IgD-negative memory B cell (primary cell): ENCODE data around the gene ZNF579. TPM values are rescaled to one million over a fixed set of nuclear protein-coding genes. Genes with fewer than 3 reads are reported as not detected.
A peak's percentile ranks its signal among the peaks of the same experiment; 100 is the strongest.

Experiments
- H3K27ac Mint-ChIP-seq, 3 donors: one replicate each; pipeline ENCODE4 v1.8.0; 2020 to 2022; ENCODE audit warnings: mild to moderate bottlenecking in 3 of 3, mixed read lengths in 3 of 3, moderate library complexity in 1 of 3
- H3K27me3 Mint-ChIP-seq: one replicate; pipeline ENCODE4 v1.8.0; 2021; ENCODE audit warnings: mixed read lengths
- H3K36me3 Mint-ChIP-seq: one replicate; pipeline ENCODE4 v1.8.0; 2020; ENCODE audit warnings: mild to moderate bottlenecking, mixed read lengths
- H3K4me1 Mint-ChIP-seq, 3 donors: one replicate each; pipeline ENCODE4 v1.8.0; 2020 to 2022; ENCODE audit warnings: mixed read lengths in 3 of 3, mild to moderate bottlenecking in 1 of 3
- H3K4me3 Mint-ChIP-seq, 4 donors: one replicate each; pipeline ENCODE4 v1.8.0; 2020 to 2022; ENCODE audit warnings: mild to moderate bottlenecking in 4 of 4, mixed read lengths in 4 of 4, moderate library complexity in 3 of 4
- H3K9me3 Mint-ChIP-seq, 3 donors: one replicate each; pipeline ENCODE4 v1.8.0; 2020 to 2021; ENCODE audit warnings: mixed read lengths in 3 of 3, mild to moderate bottlenecking in 1 of 3
- polyA plus RNA-seq: library from polyadenylated mRNA; unstranded; fragments of 300-500 nt; fragmentation: Illumina TruSeq; gene quantifications from one replicate; pipeline ENCODE4 v1.2.3, GENCODE V29; 2021

The ZNF579 gene, protein sequence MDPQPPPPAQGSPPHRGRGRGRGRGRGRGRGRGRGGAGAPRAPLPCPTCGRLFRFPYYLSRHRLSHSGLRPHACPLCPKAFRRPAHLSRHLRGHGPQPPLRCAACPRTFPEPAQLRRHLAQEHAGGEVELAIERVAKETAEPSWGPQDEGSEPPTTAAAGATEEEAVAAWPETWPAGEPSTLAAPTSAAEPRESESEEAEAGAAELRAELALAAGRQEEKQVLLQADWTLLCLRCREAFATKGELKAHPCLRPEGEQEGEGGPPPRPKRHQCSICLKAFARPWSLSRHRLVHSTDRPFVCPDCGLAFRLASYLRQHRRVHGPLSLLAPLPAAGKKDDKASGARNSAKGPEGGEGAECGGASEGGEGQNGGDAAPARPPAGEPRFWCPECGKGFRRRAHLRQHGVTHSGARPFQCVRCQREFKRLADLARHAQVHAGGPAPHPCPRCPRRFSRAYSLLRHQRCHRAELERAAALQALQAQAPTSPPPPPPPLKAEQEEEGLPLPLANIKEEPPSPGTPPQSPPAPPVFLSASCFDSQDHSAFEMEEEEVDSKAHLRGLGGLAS
- 0.79 TPM for polyA plus RNA-seq

DNA sequence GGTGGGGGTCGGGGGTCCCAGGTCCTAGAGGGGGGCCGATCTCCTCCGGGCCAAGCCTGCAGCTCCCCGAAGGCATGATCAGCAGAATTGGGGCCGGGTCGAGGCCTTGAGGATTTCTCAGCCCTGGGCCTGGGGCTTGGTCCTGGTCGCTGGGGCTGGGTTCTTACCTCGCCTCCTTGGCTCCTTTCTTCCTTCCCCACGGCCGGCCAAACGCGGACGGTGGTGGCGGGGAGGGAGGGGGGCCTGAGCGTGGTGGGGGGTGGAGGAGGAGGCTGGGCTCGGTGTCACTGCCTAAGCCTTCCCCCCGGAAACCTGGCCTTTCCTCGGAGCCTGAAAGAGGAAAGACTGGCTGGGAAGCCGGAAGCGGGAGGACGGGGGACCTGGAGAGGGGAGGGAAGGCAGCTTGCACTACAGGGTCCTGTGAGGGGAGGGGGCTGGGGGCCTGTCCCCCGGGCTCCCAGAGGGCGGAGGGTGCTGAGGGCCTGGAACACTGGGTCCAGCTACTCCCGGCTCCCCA lies at the start of gene ZNF579:
Gene ZNF579 (minus strand): TSS at position 221 of the 517 bp plus-strand sequence. CDS start 1,209 bp downstream, outside the sequence.
- H3K27me3 Mint-ChIP-seq = peaks cover 2% of the 10 kb centered on the region
- H3K9me3 Mint-ChIP-seq = peaks cover 0 to 2% (median 0%) of the 10 kb centered on the region in 3 donors
- peaks cover 7% of the 10 kb centered on the region for H3K36me3 Mint-ChIP-seq
- H3K4me1 Mint-ChIP-seq = peaks cover 6 to 21% (median 14%) of the 10 kb centered on the region in 3 donors
- peak within 1 kb of the TSS; percentile 54 to 88 (median 79) for H3K27ac Mint-ChIP-seq
- H3K4me3 Mint-ChIP-seq = peak within 1 kb of the TSS; percentile 72 to 84 (median 80)

DNA sequence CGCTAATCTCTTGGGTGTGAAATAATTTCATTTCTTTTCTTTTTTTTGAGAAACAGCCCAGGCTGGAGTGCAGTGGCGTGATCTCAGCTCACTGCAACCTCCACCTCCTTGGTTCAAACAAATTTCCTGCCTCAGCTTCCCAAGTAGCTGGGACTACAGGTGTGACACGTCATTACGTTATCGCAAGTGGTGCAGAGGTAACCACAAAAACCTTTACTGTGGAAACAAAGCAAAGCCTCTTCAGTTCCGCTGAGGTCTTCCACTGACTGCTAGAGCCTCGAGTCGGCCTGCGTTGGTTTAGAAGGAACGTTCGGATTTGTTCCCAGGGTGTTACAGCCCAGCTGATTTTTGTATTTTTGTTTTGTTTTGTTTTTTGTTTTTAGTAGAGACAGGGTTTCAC lies 45.7 kb upstream of the ZNF579 start:
- H3K4me3 Mint-ChIP-seq = peak overlapping the region in 2 of 4 donors; percentile 22 to 25
- no peaks in the 10 kb centered on the region for H3K27me3 Mint-ChIP-seq
- H3K9me3 Mint-ChIP-seq = no peaks in the 10 kb centered on the region
- H3K4me1 Mint-ChIP-seq = peaks cover 2 to 11% (median 7%) of the 10 kb centered on the region in 3 donors
- H3K36me3 Mint-ChIP-seq = peaks cover 2% of the 10 kb centered on the region
- H3K27ac Mint-ChIP-seq = peak overlapping the region in 2 of 3 donors; percentile 43 to 72

DNA sequence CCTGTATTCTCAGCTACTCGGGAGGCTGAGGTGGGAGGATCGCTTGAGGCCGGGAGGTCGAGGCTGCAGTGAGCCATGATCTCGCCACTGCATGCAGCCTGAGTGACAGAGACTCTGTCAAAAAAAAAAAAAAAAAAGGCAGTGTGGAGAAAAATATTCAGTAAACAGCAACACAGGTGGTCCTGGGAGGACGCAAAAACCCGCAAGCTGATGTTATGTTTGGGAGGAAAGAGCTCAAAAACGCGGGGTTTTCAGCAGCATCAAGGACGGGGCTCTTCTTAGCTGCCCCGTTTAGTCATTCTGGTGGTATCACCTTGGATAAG lies 44.3 kb upstream of the ZNF579 start:
- Mint-ChIP-seq H3K36me3 (peaks cover 2% of the 10 kb centered on the region), H3K4me3 (peak overlapping the region; percentile 85 to 99 (median 96)), H3K27me3 (no peaks in the 10 kb centered on the region), H3K4me1 (peaks cover 6 to 10% (median 6%) of the 10 kb centered on the region in 3 donors), H3K27ac (peak overlapping the region; percentile 94 to 97 (median 97)), H3K9me3 (no peaks in the 10 kb centered on the region)

DNA sequence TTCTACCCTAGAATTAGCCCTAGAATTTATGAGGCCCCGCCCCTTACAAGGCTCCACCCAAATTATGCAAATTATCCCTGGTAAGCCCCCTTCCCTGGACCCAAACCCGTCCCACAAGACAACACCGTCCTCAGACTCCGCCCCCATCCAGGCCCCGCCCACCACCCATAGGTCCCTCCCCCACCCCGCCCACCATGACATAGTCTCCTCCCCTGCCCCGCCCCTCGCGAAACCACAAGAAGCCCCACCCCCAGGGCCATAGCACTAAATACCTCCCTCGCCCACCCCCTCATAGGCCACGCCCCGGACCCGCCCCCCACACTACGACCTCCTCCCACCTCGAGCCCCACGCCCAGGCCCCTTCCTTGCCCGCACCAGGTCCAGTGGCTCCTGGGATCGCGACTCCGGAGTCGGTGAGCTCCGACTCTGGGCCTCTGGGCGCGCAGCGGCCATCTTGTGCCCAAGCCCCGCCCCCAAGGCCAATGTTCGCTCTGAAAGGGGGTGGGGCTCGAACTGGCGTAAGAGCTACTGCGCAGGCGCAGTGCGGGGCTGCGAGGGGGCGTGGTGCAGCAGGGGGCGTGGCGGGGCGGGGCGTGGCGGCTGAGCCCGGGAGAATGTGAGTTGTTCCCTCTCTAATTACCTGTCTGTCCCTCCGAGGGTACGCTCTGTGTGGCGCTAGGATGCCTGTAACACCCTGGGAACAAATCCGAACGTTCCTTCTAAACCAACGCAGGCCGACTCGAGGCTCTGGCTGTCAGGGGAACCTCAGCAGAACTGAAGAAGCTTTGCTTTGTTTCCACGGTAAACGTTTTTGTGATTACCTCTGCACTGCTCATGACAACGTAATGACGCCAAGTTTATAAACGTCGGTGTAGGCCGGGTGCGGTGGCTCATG lies 43.7 kb upstream of the ZNF579 start, which contains the start of gene ZNF784:
Gene ZNF784 (minus strand): TSS at position 458 of the 895 bp plus-strand sequence. CDS start 5 bp downstream, at position 453.
- H3K4me3 Mint-ChIP-seq = peak within 1 kb of the TSS; percentile 85 to 99 (median 96)
- H3K27ac Mint-ChIP-seq = peak within 1 kb of the TSS; percentile 94 to 97 (median 97)
- H3K4me1 Mint-ChIP-seq = peaks cover 6 to 14% (median 6%) of the 10 kb centered on the region in 3 donors

DNA sequence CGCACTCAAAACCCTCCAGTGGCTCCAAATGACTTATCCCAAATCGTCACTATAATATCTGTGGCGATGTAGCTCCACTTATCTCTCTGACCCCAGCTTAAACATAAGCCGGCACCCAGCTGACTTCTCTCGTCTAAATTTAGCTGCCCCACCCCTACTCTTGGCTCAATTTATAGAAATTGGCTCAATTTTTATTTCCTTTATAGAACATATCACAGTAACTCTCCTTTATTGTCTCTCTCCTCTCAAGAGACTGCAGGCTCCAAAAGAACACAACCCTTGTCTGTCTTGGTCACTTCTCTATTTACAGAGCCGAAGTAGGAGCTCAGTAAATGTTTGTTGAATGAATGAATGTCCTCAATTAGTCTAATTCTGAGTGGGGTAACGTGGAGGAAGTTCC lies 42.9 kb upstream of the ZNF579 start:
- H3K27ac Mint-ChIP-seq = peak overlapping the region in 2 of 3 donors; percentile 94 to 97
- peaks cover 2% of the 10 kb centered on the region for H3K36me3 Mint-ChIP-seq
- H3K4me1 Mint-ChIP-seq = peaks cover 6 to 16% (median 6%) of the 10 kb centered on the region in 3 donors
- peak overlapping the region in 3 of 4 donors; percentile 85 to 99 (median 95) for H3K4me3 Mint-ChIP-seq
- H3K9me3 Mint-ChIP-seq = no peaks in the 10 kb centered on the region
- no peaks in the 10 kb centered on the region for H3K27me3 Mint-ChIP-seq

More for the DNA sequence above, 43.7 kb upstream of the ZNF579 start, which contains the start of gene ZNF784:
- no peaks in the 10 kb centered on the region for H3K9me3 Mint-ChIP-seq
- peaks cover 2% of the 10 kb centered on the region for H3K36me3 Mint-ChIP-seq
- no peaks in the 10 kb centered on the region for H3K27me3 Mint-ChIP-seq

DNA sequence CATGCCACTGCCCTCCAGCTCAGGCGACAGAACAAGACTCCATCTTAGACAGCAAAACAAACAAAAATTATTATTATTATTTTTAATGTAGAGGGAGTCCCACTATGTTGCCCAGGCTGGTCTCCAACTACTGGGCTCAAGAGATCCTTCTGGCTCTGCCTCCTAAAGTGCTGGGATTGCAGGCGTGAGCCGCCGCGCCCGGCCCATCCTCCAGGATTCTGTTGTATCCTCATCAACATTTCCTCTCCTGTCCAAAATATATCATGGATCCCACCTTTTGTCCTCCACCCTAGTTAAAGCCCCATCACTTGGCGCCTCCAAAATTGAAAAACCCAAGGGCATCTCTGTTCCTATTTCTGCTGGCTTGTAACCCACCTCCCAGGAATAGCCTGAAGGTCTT lies 42.5 kb upstream of the ZNF579 start:
- peak overlapping the region in 1 of 4 donors; percentile 95 for H3K4me3 Mint-ChIP-seq
- H3K27ac Mint-ChIP-seq = peak overlapping the region in 1 of 3 donors; percentile 97
- peaks cover 2% of the 10 kb centered on the region for H3K36me3 Mint-ChIP-seq
- H3K9me3 Mint-ChIP-seq = no peaks in the 10 kb centered on the region
- H3K27me3 Mint-ChIP-seq = no peaks in the 10 kb centered on the region
- H3K4me1 Mint-ChIP-seq = peaks cover 6 to 16% (median 6%) of the 10 kb centered on the region in 3 donors

DNA sequence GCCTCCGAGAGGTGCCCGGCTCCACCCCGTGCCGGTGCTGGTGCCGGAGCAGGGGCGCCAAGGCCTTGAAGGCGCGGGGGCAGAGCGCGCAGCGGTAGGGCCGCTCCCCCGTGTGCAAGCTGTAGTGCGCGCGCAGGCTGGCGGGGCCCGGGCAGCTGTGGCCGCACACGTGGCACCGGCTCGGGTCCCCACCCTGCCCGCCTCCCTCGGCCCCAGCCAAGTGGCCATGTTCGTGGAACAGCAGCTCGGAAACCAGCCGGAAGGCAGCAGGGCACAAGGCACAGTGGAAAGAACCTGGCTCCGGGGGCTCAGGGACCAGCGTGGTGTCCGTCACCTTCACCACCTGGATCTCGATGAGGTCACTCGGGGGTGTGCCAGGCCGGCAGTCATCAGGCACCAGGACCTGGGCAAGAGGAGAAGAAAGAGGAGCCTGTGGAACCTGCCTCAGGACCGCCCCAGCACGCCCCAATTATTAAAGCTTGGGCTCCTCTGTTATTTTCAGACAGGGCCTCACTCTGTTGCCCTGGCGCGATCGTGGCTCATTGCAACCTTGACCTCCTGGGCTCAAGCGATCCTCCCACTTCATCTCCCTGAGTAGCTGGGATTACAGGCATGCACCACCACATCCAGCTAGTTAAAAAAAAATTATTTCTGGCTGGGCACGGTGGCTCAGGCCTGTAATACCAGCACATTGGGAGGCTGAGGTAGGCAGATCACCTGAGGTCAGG lies 41.8 kb upstream of the ZNF579 start:
- H3K36me3 Mint-ChIP-seq = peaks cover 2% of the 10 kb centered on the region
- H3K27ac Mint-ChIP-seq = no peak overlapping the region
- H3K4me3 Mint-ChIP-seq = peak overlapping the region in 1 of 4 donors; percentile 55
- H3K4me1 Mint-ChIP-seq = peaks cover 6 to 16% (median 6%) of the 10 kb centered on the region in 3 donors
- H3K9me3 Mint-ChIP-seq = no peaks in the 10 kb centered on the region
- no peaks in the 10 kb centered on the region for H3K27me3 Mint-ChIP-seq

DNA sequence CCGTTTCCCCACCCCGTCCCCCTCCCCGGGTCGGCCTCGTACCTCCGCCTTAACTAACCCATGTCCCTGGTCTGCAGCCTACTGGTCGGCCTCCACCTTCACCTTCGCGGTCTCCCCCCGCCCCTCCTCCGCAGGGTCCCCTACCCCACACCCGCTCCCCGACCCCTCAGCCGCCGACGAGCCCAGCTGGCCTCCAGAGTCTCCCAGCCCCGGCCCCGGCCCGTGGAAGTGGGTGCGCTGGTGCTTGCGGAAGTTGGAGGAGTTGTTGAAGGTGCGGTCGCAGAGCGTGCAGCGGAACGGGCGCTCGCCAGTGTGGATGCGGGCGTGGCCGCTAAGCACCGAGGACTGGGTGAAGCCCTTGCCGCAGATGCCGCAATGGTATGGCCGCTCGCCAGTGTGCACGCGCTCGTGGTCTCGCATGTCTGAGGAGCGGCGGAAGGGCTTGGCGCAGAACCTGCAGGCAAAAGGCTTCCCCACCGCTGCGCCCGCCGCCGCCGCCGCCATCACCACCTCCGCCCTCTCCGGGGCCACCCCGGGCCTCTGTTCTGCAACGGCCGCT lies 41.1 kb upstream of the ZNF579 start:
- Mint-ChIP-seq H3K27me3 (no peaks in the 10 kb centered on the region), H3K27ac (no peak overlapping the region), H3K9me3 (no peaks in the 10 kb centered on the region), H3K36me3 (peaks cover 2% of the 10 kb centered on the region), H3K4me3 (no peak overlapping the region), H3K4me1 (peaks cover 6 to 16% (median 6%) of the 10 kb centered on the region in 3 donors)

DNA sequence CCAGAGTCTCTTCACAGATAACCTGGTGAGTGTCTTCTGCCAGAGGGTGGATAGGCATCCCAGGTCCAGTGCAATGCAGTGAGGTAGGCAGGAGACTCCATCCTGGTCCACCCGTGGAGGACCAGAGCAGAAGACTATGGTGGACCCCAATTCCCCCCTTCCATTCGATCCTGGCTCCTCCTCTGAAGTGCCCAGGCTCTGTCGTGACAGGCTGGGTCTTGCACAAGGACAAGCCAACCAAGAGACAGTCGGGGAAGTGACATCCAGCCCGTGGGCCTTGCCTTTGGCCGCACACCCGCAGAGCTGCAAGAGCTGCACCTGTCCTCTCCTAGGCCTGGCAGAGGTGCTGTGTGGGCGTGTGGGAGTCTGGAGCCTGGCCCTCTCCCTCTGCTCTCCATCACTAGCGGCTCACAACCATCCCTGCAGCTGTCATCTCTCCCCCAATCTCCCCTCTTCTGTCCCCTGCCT lies 40.6 kb upstream of the ZNF579 start:
- H3K4me3 Mint-ChIP-seq = peak overlapping the region in 1 of 4 donors; percentile 41
- H3K27me3 Mint-ChIP-seq = no peaks in the 10 kb centered on the region
- H3K4me1 Mint-ChIP-seq = peaks cover 6 to 16% (median 6%) of the 10 kb centered on the region in 3 donors
- H3K27ac Mint-ChIP-seq = no peak overlapping the region
- H3K9me3 Mint-ChIP-seq = no peaks in the 10 kb centered on the region
- H3K36me3 Mint-ChIP-seq = peaks cover 2% of the 10 kb centered on the region

DNA sequence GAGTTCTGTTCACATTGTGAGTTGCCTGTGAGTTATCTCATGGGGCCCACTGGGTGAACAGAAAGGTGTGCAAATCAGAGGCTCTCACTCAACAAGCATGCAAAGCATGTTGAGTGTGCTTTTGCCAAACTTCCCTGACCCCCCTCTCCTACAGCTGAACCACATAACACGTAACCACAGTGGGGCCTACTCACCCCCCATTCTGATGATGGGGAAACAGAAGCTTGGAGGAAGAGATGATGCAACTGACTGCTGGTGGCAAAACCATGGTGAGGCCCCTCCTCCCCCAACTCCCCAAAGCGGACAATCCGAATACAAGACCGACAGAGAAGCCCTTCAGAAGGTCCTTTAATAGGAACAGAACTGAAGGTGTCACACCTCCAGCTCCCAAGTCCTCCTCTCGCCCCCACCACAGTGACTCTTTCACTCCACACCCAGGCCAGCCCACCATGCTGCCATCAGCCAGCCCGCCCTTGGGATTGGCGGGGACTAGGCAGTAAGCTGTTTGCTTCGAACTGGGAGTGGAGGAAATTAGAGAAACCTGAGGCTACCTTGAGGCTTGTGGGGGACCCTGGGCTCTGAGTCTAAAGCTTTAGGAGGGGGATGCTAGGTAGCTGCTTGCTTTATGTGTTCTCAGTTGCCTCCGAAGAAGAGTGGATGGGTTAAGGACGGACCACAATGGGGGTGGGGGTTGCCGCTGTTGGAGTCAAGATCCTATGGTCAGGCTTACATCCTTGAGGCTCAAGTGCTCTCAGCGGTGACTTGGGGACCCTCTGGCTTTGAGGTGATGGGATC lies 40.0 kb upstream of the ZNF579 start:
- no peaks in the 10 kb centered on the region for H3K27me3 Mint-ChIP-seq
- peaks cover 2% of the 10 kb centered on the region for H3K36me3 Mint-ChIP-seq
- H3K4me3 Mint-ChIP-seq = peak overlapping the region in 2 of 4 donors; percentile 41 to 58
- H3K9me3 Mint-ChIP-seq = no peaks in the 10 kb centered on the region
- peaks cover 6 to 16% (median 6%) of the 10 kb centered on the region in 3 donors for H3K4me1 Mint-ChIP-seq
- H3K27ac Mint-ChIP-seq = peak overlapping the region in 2 of 3 donors; percentile 57 to 74

DNA sequence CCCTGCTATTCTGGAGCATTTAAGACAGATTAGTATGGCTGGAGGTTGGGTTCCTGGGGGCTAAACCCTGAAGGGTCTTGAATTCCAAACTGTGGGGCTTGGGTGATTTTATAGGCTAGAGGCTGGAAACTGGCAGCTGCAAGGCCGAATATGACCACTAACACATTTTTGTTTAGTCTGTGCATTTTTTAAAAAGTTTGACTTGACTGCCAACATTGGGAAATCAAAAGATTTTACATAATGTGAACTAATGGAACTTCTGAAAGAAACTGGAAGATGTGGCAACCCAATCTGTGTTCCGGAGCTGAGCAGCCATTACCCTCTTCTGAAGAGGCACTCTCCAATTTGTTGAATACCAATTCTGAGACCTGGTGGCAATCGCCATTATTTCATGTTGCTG lies 38.6 kb upstream of the ZNF579 start:
- H3K27me3 Mint-ChIP-seq = no peaks in the 10 kb centered on the region
- no peak overlapping the region for H3K27ac Mint-ChIP-seq
- H3K4me3 Mint-ChIP-seq = peak overlapping the region in 1 of 4 donors; percentile 43
- peaks cover 2% of the 10 kb centered on the region for H3K36me3 Mint-ChIP-seq
- H3K9me3 Mint-ChIP-seq = no peaks in the 10 kb centered on the region
- peaks cover 4 to 10% (median 6%) of the 10 kb centered on the region in 3 donors for H3K4me1 Mint-ChIP-seq

DNA sequence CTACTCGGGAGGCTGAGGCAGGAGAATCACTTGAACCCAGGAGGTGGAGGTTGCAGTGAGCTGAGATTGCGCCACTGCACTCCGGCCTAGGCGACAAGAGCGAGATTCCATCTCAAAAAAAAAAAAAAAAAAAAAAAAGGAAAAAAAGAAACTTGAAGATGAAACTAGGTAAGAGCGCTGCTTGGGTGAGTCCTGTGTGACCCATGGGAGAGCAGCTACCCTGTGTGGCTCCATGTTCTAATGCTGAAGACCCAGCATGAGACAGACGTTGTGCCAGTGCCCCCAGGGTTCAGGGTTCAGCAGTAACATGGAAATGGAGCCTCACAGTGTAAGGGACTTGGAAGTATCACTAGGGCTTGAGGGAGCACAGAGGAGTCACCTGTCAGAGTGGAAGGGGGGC lies 37.8 kb upstream of the ZNF579 start:
- Mint-ChIP-seq H3K36me3 (peaks cover 2% of the 10 kb centered on the region), H3K27ac (peak overlapping the region in 1 of 3 donors; percentile 83), H3K4me1 (peaks cover under 1 to 9% (median 4%) of the 10 kb centered on the region in 3 donors), H3K9me3 (no peaks in the 10 kb centered on the region), H3K4me3 (no peak overlapping the region), H3K27me3 (no peaks in the 10 kb centered on the region)

DNA sequence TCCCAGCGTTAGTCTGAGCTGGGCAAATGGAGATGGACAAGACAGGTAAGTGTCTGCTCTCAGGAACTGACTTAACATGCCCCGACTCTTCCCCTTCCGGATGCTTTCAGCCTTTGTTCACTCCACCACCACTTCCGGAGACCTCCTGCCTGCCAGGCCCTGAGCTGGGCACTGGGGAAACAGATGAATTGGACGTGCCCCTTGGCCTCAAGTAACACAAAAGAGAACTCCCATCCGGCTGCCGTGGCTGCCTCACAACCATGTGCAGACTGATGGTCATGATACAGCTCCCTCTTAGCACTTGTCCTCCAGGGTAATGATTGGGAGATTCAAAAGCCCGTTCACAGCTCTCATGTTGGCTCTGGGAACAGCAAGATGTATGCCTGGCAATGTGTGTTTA lies 36.8 kb upstream of the ZNF579 start:
- Mint-ChIP-seq H3K36me3 (no peaks in the 10 kb centered on the region), H3K4me3 (no peak overlapping the region), H3K27ac (no peak overlapping the region), H3K9me3 (no peaks in the 10 kb centered on the region), H3K27me3 (no peaks in the 10 kb centered on the region), H3K4me1 (peaks cover 2 to 8% (median 7%) of the 10 kb centered on the region in 3 donors)
